PFSK-1 (cell line): Measurements from ENCODE around the gene TRIM65.

ENCODE experiments used
- FOXP2 ChIP-seq: optimal IDR thresholded peaks from 2 replicates; pipeline ENCODE3; 2011; ENCODE audit warnings: borderline replicate concordance, control low read depth, inconsistent platforms; ENCODE audit not compliant: insufficient read depth; ENCODE audit errors: extremely low read length, extremely low read depth
- POLR2AphosphoS5 ChIP-seq: IDR thresholded peaks from 2 replicates; pipeline ENCODE4 v1.6.1; 2012; ENCODE audit warnings: low read depth, mild to moderate bottlenecking, control low read depth, low read length, moderate library complexity
- SIN3A ChIP-seq: IDR thresholded peaks from 2 replicates; pipeline ENCODE4 v1.6.1; 2012; ENCODE audit warnings: mild to moderate bottlenecking, low read length, moderate library complexity, borderline replicate concordance; ENCODE audit not compliant: insufficient read depth
- TAF1 ChIP-seq: IDR thresholded peaks from 2 replicates; pipeline ENCODE4 v1.6.1; 2012; ENCODE audit warnings: low read length, control low read depth, borderline replicate concordance; ENCODE audit not compliant: insufficient read depth
- TF ChIP-seq, protein P1 (sequence below), 2 experiments: IDR thresholded peaks; 2 replicates each; pipeline versions ENCODE4 v1.6.1 to v1.8.0; 2011 to 2012; ENCODE audit warnings: low read depth in 2 of 2, low read length in 2 of 2, control low read depth in 1 of 2, inconsistent platforms in 1 of 2, mild to moderate bottlenecking in 1 of 2, moderate library complexity in 1 of 2; ENCODE audit not compliant: insufficient read depth in 1 of 2

DNA sequence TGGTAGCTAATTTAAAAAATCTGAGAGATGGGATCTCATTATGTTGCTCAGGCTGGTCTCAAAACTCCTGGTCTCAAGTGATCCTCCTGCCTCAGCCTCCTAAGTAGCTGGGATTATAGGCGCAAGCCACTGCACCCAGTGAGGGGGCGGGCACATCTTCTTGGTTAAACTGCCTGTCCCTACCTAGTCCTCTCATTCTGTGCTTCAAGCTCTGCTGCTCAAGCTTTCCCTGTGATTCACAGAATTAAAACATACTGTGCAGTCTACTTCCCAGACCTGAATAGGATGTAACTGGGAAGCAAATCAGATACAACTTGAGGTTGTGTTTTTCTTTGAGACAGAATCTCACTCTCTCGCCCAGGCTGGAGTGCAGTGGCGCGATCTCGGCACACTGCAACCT is 5.7 kb upstream of the TRIM65 start:
- TF ChIP-seq POLR2AphosphoS5, result no peak
- no peak for TF ChIP-seq SIN3A
- TF ChIP-seq, protein P1, sequence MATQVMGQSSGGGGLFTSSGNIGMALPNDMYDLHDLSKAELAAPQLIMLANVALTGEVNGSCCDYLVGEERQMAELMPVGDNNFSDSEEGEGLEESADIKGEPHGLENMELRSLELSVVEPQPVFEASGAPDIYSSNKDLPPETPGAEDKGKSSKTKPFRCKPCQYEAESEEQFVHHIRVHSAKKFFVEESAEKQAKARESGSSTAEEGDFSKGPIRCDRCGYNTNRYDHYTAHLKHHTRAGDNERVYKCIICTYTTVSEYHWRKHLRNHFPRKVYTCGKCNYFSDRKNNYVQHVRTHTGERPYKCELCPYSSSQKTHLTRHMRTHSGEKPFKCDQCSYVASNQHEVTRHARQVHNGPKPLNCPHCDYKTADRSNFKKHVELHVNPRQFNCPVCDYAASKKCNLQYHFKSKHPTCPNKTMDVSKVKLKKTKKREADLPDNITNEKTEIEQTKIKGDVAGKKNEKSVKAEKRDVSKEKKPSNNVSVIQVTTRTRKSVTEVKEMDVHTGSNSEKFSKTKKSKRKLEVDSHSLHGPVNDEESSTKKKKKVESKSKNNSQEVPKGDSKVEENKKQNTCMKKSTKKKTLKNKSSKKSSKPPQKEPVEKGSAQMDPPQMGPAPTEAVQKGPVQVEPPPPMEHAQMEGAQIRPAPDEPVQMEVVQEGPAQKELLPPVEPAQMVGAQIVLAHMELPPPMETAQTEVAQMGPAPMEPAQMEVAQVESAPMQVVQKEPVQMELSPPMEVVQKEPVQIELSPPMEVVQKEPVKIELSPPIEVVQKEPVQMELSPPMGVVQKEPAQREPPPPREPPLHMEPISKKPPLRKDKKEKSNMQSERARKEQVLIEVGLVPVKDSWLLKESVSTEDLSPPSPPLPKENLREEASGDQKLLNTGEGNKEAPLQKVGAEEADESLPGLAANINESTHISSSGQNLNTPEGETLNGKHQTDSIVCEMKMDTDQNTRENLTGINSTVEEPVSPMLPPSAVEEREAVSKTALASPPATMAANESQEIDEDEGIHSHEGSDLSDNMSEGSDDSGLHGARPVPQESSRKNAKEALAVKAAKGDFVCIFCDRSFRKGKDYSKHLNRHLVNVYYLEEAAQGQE (IDR thresholded peaks at IDR 0.05; ENCODE audit: insufficient read depth in 1 of 2, low read depth in 2 of 2, low read length in 2 of 2), result no peak
- TF ChIP-seq TAF1, result no peak
- no peak for TF ChIP-seq FOXP2
